ENCODE data around the gene EPAS1.

EPAS1 gene

GRCh38 chr2:46296840-46297545, at the start of gene EPAS1:
EPAS1 (plus strand) TSS chr2:46297407; CDS start chr2:46297912, 505 bp downstream.
- DNase-seq = peak; percentile 44

DNA sequence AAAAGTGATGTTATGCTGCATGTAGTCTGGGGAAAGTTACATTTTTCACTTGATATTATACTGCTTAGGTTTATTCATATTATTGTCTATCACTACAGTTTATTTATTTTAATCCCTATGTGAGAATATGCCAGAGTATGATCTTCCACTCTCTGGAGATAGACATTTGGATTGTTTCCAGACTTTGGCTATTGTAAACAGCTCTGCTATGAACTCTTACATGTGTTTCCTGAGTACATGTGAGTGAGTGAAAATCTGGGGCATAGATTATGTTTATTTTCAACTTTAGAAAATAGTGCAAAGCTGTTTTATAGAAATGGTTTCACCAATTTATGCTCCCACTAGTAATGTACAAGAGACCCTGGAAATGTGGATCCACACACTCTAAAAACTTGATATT, 49.0 kb upstream of the EPAS1 start:
- no peak for DNase-seq

DNA sequence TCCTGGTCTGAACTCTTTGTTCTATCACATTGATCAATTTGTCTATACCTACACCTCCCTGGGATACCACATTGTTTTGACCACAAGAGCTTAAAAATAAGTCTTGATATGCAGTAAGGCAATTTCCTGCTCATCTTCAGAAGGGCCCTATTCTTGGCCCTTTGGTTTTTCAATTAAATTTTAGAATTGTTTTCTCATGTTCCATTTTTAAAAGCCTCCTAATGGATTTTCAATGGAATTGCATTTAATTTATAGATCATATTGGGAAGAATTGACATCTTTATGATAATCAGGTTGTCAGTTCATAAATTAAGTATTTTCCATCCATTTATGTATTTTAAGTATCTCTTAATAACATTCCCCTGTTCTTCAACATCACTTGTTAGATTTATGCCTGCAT, 47.6 kb upstream of the EPAS1 start:
- no peak for DNase-seq

GRCh38 chr2:46252891-46253659, 44.1 kb upstream of the EPAS1 start:
- DNase-seq = no peak

GRCh38 chr2:46254474-46254873, 42.7 kb upstream of the EPAS1 start:
- no peak for DNase-seq

DNA sequence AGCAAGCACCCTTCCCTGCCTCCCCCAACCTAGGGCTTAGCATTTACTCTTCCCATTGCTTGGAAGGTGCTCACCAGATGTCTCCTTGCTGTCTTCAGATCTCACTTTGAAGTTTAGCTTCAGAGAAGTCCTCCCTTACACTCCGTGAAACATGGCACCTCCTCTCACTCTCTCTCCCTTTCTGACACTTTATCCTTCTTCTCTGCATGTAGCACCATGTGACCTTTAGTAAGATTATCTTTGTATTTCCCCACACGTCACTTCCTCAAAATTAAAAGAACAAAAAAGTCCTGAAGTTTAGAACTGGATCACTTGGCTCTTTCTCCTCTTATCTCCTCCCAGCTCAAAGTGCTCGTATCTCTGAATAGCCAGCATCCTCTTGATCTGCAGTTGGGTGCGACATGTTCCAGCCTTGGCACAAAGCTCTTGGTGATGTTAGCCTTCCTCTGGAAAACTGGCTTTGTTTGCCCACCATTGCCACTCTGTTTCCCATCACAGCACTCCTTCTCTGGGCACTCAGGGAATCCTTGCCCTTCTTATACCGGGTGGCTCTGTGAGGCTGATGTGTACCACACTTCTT, 40.6 kb upstream of the EPAS1 start:
- no peak for DNase-seq

DNA sequence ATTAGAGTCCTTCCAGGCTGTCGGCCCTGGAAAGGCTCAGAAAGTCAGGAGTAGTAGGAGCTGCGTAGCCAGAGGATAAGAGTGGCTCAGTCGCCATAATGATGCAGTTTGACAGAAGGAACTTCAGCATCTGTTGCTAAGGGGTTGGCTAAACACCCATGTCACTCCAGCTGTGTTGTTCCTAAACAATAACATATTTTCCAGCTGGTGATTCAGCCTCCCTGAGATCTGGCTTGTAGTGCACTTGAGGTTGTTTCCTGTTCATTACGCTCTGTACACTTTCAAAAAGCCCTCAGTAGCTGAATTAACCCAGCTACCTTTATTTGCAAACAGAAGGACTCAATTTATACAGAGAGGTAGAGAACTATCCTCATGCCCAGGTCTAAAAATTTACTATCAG, 39.7 kb upstream of the EPAS1 start:
- DNase-seq = no peak

GRCh38 chr2:46257980-46258379, 39.2 kb upstream of the EPAS1 start:
- DNase-seq = no peak

DNA sequence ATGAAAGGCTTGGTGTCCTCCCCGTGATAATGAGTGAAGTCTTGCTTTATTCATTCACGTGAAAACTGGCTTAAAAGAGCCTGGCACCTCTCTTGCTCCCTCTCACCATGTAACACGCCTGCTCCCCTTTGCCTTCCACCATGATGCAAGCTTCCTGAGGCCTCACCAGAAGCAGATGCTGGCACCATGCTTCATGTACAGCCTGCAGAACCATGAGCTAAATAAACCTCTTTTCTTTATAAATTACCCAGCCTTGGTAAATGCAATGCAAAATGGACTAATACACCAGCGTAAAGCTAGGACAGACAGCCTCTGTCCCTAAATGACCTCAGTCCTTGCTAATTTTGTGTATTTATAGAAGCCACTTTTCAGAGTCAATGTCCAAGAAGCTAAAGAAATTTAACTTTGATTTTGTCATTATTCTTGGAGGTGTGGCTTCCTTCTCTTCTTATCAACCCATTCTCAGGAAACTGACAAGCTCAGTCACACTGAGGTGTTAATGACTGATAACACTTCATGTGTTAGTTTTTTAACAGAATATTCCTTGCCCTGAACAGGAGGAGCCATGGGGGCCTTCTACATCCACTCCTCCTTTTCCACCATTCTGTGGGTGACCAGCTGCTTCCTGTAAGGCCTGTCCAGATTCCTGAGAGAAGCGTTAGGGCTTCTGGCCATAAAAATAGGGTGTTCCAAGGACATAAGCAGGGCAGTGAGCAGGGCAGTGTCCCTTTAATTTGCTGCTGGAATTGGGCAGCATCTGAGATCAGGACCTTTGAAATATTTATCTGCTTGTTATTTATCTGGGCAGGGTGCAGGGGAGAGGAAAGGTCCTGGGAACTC, 38.0 kb upstream of the EPAS1 start:
- DNase-seq = no peak

GRCh38 chr2:46259777-46260168, 37.4 kb upstream of the EPAS1 start:
- DNase-seq = no peak

DNA sequence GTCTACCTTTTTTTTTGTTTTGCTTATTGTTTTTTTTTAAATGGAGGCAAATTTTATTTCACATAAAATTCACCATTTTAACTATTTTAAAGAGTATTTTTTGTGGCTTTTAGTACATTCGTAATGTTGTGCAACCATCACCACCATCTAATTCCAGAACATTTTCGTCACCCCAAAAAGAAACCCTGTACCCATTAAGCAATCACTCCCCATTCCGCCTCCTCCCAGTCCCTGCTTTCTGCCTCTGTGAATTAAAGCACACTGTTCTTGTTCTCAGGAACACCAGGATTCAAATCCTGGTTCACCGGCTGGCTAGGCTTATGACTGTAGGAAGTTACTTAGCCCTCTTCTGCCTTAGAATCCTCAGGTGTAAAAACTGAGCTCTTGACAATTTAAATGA, 36.9 kb upstream of the EPAS1 start:
- DNase-seq = no peak

DNA sequence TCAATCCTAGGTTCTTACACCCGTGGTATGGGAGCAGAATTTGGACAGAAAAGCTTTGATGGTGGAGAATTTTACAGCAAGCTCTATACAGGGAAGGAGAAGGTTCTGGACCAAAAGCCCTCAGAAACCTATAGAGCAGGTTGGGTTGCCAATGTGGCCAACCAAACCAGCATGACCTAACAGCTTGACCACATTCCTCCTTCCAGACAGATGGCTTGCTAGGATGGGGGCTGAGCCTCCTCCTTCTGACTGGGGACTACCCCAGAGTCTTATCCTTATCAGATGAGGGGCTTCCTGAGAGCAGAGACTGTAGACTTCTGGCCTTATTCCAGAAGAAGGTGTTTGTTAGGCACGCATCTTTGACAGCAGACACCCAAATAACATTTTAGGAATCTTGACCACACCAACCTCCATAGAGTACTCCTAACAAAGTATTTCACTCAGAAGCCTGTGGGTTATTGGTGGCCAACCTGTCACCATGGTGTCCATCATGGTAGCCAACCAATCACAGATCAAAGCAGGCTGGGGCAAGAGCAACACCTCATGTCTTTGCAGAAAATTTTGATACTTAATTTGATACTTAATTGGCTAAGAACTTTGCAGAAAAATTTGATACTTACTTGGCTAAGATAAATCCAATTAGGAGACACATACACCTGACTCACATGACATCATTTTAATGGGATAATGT, 34.8 kb upstream of the EPAS1 start:
- DNase-seq = no peak

DNA sequence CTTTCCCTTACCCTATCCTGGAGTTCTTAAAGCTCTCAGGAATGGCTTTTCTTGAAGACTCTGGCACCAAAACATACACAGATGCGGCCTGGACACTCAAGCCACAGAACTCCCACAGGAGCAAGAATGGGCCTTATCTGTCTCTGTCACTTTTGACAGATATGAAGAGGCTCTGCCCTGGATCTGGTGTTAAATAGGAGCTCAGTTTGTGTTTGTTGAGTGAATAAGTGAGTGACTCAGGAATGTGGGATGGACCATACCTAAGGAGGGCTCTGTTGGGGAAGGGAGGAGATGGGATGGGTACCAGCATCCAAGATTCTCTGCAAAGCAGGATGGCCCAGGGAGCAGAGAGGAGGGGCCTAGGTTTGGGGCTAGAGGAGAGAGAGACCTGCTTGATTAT, 33.9 kb upstream of the EPAS1 start:
- DNase-seq = no peak

GRCh38 chr2:46264447-46264846, 32.8 kb upstream of the EPAS1 start:
- DNase-seq = no peak

- DNase-seq = no peak
These were observed 31.1 kb upstream of the EPAS1 start for GRCh38 chr2:46266134-46266533.

DNA sequence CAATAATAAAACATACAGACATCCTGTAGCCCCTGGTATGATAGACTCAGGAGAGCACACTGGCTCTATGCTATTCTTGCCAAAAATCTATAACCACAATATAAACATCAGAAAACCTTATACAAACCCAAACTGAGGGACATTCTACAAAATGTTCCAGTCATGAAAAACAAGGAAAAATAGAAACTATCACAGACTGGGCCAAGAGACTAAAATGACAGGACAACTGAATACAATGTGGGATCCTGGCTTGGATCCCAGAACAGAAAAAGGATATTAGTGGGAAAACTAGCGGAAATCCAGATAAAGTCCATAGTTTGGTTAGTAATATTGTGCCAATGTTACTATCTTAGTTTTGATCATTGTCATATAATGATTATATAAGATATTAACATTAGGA, 29.6 kb upstream of the EPAS1 start:
- no peak for DNase-seq

DNA sequence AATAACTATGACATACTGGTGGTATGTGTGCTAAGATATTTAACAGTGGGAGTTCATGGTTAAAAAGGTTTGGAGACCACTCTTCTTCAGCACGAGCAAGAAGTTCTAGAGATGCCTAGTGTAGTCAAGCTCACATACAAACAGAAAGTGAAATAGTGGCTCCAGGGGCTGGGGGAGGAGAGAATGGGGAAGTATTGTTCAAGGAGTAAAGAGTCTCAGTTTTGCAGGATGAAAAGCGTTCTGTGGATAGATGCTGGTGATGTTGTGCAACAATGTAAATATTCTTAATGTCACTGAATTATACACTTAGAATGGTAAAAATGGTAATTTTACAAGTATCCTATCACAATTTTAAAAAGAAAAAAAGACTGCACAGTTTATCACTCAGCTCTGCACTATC, 29.0 kb upstream of the EPAS1 start:
- DNase-seq = no peak

DNA sequence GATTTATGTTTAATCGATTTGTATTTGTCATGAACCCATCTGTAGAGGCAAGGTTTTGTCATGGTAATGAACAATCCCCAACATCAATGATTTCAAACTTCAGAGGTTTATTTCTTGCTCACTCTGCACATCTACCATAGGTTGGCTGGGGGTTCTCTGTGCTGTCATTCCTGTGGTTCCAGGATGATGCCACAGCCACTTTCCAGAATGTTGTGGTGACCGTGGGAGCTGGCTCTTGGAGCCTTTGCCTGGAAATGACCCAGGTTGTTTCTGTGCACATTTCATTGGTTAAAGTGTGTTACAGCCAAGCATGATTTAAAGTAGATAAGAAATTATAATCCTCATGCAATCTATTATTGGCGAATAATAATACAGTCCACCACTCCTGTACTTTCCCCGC, 28.2 kb upstream of the EPAS1 start:
- no peak for DNase-seq

DNA sequence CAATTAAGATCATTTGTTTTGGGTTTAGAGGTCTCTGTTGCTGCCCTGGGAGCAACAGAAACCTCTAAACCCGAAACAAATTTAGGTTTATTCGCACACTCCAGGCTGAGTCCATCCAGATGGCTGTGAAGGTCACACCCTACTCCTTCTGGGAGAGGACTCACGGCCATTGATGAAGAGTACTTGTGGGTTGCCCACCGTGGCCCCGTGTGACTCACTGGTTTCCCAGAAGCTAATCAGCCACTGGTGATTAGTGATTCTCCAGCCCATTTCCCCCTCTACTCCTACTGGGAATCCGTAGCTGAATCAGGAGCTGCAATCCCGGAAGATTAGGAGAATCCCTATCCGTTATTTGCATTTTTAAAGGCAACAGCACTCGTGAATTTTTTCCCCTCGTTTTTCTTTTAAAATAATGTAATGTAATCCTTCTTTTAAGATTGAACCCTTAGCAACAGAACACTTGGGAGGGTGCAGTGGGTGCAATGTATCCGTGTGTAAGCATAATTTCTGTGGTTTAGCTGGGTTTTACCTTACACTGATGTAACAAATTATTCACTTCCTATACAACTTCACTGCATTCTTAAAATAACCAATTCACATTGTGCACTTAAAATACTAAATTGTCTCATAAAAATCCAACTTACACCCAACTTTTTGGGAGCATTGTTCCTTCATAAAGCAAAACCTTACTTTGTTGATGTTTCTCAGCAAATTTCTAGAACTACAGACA, 27.5 kb upstream of the EPAS1 start:
- no peak for DNase-seq

DNA sequence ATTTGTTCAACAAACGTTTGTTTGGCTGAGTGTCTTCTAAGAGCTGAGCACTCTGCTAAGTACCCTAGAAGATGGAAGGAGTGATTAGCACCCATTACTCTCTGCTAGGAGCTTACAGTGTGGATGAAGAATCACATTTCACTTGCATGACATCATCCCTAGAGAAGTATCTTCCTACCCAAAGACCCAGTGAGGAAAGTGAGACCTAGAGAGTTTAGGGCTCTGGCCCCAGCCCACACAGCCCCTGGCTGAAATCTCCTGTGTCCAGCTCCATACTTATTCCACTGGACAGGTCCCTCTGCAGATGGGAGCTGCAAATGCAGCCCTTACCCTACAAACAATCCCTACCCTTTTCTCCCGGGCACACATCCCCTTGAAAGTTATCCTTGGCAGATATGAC, 26.8 kb upstream of the EPAS1 start:
- DNase-seq = no peak

GRCh38 chr2:46273225-46273863, 23.9 kb upstream of the EPAS1 start:
- DNase-seq = no peak

DNA sequence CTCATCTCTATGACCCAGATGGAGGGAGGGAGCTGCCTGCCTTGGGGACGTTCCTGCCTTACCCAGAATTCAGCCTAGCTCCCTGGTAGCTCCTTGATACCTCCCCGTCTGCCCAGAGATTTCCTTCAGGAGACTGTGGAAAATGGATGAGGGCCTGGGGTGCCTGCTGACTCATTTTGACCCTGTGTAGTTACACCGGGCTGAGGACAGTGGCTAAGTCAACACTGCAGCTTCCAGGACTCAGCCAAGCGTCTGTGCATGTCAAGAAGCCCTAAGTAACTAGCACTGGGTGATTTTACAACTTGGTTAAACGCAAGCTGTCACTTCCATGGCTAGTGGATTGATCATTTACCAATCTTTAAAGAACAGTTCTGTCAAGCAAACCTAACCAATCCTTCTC, 23.3 kb upstream of the EPAS1 start:
- no peak for DNase-seq
